NCI-H128 (cell line): Measurements from ENCODE around the gene ATP5PF.
A peak's percentile ranks its signal among the peaks of the same experiment; 100 is the strongest.
"Not testable (repeated sequence)": the region's sequence is repeated elsewhere in the genome, so short reads cannot be mapped to it uniquely, and the experiment has no call there.

Experiments used
- DNase-seq: peaks from one replicate; lab custom pipeline; 2025; ENCODE audit not compliant: unreplicated experiment; lab: John Stamatoyannopoulos, UW

ATP5PF gene, protein sequence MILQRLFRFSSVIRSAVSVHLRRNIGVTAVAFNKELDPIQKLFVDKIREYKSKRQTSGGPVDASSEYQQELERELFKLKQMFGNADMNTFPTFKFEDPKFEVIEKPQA

GRCh38 chr21:25734904-25735645 is at the start of gene ATP5PF, which contains the start of gene GABPA:
Gene ATP5PF (minus strand): TSS chr21:25734904. CDS start chr21:25729794, 5,110 bp downstream.
Gene GABPA (plus strand): TSS chr21:25734972. CDS start chr21:25741599, 6,627 bp downstream.
- DNase-seq: peak; percentile 95

DNA sequence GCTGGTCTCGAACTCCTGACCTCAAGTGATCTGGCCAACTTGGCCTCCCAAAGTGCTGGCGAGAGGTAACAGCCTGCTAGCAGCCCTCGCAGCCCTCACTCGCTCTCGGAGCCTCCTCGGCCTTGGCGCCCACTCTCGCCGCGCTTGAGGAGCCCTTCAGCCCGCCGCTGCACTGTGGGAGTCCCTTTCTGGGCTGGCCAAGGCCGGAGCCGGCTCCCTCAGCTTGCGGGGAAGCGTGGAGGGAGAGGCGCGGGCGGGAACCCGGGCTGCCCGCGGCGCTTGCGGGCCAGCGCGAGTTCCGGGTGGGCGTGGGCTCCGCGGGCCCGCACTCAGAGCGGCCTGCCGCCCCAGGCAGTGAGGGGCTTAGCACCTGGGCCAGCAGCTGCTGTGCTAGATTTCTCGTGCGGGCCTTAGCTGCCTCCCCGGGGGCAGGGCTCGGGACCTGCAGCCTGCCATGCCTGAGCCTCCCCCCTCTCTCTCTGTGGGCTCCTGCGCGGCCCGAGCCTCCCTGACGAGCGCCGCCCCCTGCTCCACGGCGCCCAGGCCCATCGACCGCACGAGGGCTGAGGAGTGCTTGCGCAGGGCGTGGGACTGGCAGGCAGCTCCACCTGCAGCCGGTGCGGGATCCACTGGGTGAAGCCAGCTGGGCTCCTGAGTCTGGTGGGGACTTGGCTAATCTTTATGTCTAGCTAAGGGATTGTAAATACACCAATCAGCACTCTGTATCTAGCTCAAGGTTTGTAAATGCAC is 43.6 kb upstream of the ATP5PF start:
- DNase-seq: not testable (repeated sequence)

DNA sequence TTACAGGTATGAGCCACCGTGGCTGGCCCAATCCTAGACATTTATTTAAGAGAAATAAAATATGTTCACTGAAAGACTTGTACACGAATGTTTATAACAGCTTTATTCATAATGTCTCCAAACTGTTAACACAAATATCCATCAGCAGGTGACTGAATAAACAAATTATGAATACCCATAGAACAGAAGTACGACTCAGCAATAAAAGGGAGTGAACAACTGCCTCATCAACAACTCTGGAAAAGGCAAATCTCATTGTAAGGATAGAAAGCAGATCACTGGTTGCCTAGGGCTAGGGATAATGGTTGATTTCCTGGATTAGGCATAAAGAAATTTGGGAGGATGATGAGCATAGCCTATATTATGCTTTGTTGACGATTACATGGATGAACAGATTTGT is 41.7 kb upstream of the ATP5PF start:
- DNase-seq: no peak

- no peak for DNase-seq
Measured at GRCh38 chr21:25772686-25773085, 38.0 kb upstream of the ATP5PF start.

DNA sequence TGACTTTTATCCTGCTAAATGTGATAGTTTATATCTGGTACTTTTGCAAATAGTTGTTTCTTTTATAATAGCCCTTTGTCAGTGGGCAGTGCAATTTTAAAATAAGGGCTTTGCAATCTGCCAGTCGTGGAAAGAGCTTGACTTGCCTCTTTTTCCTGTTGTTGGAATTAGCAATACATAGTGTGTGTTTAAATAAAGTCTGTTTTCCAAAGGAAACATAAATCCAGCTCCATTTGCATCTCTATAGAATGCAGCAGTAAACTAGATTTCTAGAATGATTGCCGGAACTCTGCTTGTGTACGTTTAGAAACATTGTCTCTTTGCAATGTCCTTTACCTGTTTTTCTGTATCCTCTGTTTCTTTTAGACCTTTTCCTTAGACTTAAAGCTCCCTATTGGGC is 33.2 kb upstream of the ATP5PF start:
- DNase-seq: no peak

DNA sequence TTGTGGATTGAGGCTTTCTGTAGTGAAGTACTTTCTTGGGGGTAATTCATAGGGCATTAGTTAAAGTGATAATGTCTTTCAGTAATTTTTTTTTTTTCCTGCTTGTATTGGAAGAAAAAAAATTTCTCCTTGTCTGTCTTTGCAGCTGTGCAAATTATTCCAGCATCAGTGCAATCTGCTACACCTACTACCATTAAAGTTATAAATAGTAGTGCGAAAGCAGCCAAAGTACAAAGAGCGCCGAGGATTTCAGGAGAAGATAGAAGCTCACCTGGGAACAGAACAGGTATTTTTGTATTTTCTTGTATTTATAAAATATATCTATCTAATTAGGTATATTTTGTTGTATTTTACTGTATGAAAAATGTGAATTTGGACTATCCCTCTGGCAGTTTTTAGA is 29.4 kb upstream of the ATP5PF start:
- no peak for DNase-seq

DNA sequence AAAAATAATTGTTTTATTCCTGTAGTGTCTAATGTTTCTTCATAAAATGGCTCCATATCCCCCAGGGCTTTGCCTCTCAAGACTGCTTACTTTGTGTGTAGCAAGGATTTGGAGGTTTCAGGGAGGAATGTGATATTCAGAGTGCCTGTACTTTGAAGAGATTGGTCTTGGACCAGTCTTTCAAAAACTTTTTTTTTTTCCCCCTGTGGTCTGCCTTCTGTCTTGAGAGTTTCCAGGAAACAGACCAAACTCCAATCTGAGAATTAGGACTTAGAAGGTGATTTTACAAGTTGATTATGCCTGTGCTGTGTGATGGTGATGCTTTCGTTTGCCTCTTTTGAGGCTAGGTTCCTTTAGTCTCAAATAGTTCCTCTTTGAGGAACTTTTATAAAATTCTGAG is 26.0 kb upstream of the ATP5PF start:
- DNase-seq: no peak

GRCh38 chr21:25760061-25760460 is 25.4 kb upstream of the ATP5PF start:
- DNase-seq: no peak

DNA sequence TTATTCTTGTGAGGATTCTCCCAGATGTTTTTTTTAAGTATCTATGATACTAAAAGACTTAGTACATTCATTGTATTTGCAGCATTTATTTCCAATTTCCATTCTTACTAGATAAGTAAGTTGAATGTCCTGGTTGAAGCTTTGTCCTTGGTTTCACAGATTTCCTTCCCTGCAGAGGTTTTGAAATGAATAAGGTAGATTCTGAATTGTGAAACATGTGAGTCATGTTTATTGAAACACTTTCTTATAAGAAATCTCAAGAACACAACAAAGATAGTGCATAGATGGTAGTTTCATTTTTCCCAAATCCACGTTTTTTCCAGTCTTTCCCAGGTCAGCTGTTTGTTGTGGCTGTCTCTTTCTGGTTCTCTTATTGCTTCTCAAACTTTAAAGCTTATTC is 24.9 kb upstream of the ATP5PF start:
- DNase-seq: no peak

- no peak for DNase-seq
Measured at GRCh38 chr21:25757531-25757930, 22.8 kb upstream of the ATP5PF start.

- no peak for DNase-seq
Measured at GRCh38 chr21:25756190-25756932, 21.7 kb upstream of the ATP5PF start.

DNA sequence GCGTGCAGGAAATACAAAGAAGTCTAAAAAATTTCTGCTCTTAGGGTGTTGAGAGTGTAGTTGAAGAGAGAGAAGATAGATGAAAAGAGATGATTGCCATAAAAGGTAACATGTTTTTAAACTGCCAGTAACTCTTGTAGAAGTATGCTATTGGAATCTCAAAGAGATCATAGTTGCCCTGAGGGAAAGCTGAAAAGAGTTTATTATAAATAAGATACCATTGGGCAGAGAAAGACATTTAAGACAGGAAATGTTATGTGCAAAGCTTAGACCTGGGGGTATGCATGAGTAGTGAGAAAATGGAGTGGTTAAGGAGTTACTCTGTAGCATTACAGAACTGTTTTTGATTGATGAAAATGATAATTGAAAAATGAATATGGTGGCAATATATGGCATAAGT is 17.7 kb upstream of the ATP5PF start:
- no peak for DNase-seq

GRCh38 chr21:25750085-25750484 is 15.4 kb upstream of the ATP5PF start:
- DNase-seq: no peak

- DNase-seq: no peak
Measured at GRCh38 chr21:25744854-25745253, 10.2 kb upstream of the ATP5PF start.

DNA sequence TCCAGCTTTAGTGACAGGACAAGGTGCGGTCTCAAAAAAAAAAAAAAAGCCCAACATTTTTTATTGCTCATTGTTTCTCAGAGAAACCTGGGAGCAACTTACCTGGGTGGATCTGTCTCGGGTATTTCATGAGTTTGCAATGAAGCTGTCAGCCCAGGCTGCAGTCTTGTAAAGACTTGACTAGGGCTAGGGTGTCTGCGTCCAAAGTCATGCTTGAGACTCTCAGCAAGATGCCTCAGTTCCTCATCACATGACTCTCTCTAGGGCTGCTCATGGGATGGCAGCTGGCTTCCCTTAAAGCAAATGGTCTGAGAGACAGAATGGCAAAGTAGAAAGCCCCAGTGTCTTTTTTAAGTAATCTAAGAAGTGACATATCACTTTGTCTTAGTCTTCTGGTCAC is 8.2 kb upstream of the ATP5PF start:
- no peak for DNase-seq

DNA sequence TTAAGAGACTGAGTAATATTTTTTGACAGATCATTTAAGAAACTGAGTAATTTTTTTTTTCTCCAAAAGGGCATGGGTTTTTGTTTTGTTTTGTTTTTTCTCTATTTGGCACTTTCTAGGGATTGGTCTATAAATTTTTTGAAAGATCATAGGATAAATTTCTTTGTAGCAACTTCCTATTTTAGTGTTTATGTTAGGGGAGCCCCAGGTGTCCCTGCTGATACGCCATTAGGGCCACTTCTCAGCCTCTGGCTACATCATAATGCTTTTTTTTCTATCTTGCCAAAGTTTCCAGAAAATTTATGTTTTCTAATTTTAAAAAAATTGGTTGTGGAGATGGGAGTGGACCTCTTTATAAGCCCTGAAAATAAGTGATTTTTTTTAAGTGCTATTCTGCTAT is 2.7 kb upstream of the ATP5PF start:
- DNase-seq: no peak

DNA sequence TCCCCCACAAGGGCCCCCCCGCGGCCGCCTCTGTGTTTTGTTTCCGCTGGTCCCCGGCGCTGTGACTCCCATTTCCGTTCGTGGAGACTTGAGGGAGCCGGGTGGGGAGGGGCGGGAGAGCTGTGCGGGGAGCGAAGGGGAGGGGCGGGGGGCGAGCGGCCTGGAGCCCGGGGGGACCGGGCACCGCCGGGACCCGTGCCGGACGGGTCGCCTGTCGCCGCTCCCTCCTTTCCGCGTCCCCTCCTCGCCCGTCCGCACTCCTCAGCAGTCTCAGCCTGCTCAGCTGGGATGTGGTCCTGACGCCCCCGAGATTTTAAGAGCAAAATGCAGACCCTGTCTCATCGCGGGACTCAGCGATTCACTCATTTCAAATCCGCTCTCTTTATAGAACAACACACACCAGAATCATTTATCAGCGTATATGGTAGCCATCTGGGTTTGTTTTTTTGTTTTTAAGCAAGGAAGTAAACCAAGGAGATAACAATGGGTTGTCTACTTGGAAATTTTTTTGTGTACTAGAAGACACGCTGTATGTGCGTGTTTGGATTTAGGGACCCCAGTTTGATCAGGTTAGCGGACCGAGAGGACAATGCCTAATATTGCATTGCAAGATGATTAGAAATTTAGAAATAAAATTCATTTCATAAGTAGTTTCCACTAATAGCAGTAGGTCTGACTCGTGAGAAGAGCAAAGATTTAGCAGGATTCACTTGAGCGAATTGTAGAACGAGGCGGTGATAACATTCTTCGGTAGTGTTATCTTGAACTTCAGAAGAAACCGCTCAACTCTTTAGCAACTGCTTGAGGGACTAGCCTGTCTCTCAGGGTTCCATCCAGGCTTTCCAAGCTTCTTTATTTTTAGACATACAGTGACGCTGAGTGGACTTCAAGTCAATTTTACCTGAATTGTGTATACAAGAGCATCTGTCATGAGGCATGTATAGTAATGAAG is 1.2 kb upstream of the ATP5PF start:
- peak; percentile 65 for DNase-seq

DNA sequence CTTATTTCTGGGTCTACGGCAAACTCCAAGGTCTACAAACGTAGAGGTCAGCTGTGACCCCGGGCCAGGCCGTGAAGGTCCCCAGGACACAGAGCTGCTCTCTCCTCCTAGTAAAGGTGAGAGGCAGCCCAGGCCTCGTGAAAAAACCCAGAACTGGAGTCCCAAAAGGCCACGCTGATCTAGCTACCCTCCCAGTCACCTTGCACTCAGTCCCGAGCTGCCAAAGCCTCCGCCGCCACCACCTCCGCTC is 125 bp downstream of the ATP5PF start:
- DNase-seq: no peak

DNA sequence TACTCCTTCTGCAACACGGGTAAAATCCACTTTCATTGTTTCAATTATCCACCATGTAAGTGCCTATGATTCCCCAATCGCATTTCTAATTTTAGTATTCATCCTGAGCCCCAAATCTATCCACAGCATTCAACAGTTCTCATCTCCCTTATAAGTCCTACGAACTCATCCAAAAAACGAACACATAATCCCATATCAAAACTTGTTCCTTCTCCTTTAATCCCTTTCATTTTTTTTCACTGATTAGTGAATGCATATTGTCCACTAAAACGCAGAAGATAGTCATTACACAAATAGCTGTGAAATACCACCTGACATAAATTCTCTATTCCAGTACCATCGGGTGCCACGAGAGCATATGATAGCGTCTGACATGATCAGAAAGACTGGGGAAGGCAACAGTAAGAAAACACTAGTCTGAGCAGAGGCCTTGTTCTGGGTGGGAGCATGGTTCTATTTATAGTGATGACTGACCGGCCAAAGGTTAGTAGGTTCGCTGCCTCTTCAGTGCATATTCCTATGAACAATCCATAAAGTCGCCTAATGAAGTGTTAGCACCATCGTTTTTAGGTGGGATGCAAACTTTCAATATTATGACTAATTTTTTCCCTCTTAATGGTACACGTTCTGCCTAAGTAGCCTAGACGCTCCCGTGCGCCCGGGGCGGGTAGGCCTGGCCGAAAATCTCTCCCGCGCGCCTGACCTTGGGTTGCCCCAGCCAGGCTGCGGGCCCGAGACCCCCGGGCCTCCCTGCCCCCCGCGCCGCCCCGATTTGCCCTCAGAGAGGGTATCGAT is 648 bp downstream of the ATP5PF start:
- no peak for DNase-seq
